Lower leg skin (tissue), 4 donors: ENCODE measurements around the gene ADAMTS10. TPM values are rescaled to one million over a fixed set of nuclear protein-coding genes. Genes with fewer than 3 reads are reported as not detected.
A peak's percentile ranks its signal among the peaks of the same experiment; 100 is the strongest.

ENCODE experiments used
- DNase-seq, 2 donors: peaks; one replicate each; pipeline ENCODE4 v3.0.0-alpha.2; 2019; ENCODE audit warnings: low spot score in 2 of 2
- H3K4me3 ChIP-seq: fragments of 200-600 bp; sonication (generic); 2 replicates; pipeline ENCODE4 v1.5.1; 2017; ENCODE audit warnings: mild to moderate bottlenecking, low read depth; ENCODE audit not compliant: poor library complexity, severe bottlenecking
- CTCF ChIP-seq, 3 donors: fragments of 450-650 bp; IDR thresholded peaks; one replicate each; pipeline ENCODE4 v1.5.1; 2016; ENCODE audit warnings: antibody characterized with exemption in 3 of 3, mild to moderate bottlenecking in 3 of 3, moderate library complexity in 2 of 3
- POLR2A ChIP-seq, 2 donors: fragments of 450-650 bp; IDR thresholded peaks; one replicate each; pipeline ENCODE4 v1.6.1; 2016 to 2017; ENCODE audit warnings: antibody characterized with exemption in 2 of 2, mild to moderate bottlenecking in 1 of 2, moderate library complexity in 1 of 2
- WGBS, 2 donors: methylation state at CpG; one replicate each; pipeline ENCODE4 v1.1.5; 2018; 5-methylcytosine and 5-hydroxymethylcytosine counted together
- intact Hi-C: fragments of 100-400 bp; cut with DNase I; formaldehyde crosslinking; loops from one replicate; pipeline ENCODE4 v1.15.0; 2023; ENCODE audit warnings: low total_unique reads
- total RNA-seq, 4 donors: library from RNA; depleted of rRNA; stranded (reverse); fragments of >200 nt; gene quantifications; one replicate each; pipeline ENCODE4 v1.1.0, GENCODE V29; 2016

Gene ADAMTS10
- total RNA-seq, 4 donors from 2014 or later: 6.1 to 21.3 (median 14.1) TPM

DNA sequence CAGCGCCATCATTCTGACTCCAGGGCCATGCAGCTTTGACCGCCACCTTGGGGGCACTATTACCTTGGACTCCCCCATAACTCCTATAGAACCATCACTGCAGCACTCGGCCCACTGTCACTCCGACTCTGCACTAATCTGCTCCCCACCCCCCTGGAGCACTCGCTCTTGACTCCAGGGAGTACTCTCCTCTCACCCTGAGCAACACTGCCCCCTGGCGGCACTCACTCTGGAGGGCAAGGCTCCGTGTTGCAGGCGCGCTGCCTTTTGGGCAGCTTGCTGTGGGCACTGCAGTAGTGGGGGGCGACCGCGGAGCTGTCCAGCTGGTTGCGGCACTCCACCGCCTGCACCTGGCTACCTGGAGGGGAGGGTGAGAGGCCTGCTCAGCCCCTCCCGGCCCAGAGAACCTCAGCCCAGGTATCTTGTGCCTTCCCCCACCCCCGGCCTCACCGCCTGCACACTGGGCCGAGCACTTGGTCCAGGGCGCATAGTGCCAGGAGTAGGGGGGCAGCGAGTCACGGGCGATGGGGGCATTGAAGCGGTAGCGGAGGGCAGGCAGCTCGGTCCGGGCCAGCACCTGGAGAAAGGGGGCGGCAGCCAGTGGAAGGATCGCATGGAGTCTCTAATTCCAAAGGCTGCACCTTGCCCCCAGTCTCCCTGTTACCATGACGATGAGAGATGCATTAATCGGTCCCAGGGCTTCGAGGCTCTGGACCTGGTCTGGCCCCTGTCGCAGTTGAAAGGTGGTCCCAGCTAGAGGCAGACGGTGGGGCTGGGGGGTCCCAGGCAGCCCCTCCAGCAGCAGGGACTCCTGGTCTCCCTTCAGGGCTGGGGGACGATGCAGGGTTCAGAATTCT lies 24.4 kb downstream of the ADAMTS10 start:
- intact Hi-C loops: no loop called here
- WGBS, 2 donors: 78 to 80% methylated on average over 26 to 29 of the region's 34 CpGs
- TF ChIP-seq CTCF (IDR thresholded peaks at IDR 0.05) (no peak), POLR2A (IDR thresholded peaks at IDR 0.05) (no peak)
- H3K4me3 ChIP-seq: no peak overlapping the region
- DNase-seq: no peak

DNA sequence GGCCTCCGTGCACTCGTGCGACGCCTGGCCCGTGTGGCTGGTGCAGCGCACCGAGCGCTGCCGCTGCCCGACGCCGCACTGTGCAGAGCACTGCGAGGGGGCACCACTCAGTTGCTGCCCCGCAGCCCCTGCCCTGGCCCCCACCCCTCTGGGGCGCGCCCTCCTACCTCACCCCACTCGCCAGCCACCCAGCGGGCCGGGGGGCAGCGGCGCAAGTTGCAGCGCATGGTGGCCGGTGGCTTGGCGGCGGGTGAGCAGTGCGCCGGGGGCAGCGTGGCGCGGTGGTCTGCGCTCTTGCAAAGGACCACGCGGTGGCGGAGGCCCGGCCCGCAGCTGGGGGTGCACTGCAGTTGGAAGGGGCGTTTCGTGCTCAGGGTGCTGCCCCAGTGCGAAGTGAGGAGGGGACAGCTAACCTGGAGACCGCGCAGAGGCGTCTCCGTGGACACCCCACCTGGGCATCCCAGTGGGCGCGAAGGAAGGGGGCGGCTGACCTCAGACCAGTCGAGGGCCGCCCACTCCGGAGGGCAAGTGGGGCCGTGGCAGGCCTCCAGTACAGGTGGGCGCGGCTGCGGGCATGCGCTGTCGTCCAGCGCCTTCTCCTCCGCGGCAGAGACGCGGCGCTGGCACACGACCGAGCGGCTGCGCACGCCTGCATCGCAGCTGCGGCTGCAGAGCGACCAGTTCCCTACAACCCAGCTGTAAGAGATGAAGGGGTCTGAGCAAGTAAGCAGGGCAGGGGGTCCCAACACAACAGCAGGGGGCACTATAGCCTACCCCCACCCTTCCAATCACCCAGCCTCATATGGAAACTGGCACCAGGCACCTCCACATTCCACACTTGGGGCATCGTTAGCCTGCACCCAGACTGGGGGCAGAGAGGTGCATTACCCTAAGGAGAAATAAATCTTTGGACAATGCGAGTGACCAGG lies 25.3 kb downstream of the ADAMTS10 start:
- intact Hi-C loops: no loop called here

DNA sequence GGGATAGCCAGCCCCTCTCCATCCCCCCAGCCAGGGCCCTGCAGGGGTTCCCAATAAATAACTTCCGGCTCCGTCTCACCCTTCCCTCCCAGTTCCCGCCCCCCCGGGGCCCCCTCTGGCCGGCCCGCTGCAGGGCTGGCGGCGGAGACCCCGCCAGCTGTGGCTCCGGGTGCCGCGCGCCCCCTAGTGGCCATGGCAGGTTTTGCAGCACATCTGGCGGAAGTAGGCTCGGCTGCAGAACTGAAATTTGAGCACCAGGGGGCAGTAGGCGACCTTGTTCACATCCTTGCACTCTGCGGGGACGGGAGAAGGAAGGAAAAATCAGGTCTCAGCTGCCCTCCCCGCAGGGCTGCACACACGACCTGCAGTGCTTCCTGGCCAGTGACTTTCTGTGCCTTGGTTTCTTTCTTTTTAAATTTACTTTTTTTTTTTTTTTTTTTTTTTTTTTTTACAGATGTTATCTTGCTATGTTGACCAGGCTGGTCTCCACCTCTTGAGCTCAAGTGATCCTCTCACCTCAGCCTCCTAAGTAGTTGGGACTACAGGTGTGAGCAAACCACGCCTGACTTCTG lies 29.7 kb downstream of the ADAMTS10 start:
- no peak overlapping the region for H3K4me3 ChIP-seq
- intact Hi-C loops: no loop called here

More for the DNA sequence above, 25.3 kb downstream of the ADAMTS10 start:
- TF ChIP-seq POLR2A (IDR thresholded peaks at IDR 0.05): no peak
- TF ChIP-seq CTCF (IDR thresholded peaks at IDR 0.05): no peak
- no peak for DNase-seq
- 77 to 85% methylated on average over 70 to 71 of the region's 71 CpGs for WGBS, 2 donors
- H3K4me3 ChIP-seq: no peak overlapping the region

DNA sequence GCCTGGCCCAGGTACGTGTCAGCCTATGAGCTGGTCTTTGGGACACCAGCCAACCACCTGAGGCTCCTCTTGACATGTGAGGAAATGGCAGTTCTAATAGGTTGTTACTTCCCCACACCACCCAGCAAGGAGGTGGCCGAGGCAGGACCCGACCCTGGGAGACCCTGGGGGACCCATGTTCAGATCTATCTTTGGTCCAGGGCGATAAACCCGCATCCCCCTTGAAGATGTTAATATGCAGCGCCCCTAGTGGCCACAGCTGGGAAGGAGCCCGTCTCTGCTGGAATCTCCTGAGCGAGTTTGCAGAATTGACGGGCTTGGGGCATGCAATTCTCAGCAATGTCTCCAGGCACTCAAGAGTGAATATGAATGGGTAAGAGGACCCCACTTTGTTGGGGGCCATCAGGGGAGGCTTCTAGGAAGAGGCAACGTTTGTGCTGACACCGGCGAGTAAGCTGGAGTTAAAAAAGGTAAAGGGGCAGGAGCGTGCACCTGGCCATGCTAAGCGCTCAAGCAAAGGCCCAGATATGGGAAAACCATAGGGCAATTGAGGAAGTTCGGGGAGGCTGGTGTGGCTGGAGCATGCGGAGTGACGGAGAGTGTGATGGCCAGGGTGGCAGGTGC lies 31.8 kb downstream of the ADAMTS10 start:
- DNase-seq: peak; percentile 77 to 97
- intact Hi-C loops: no loop called here
- WGBS, 2 donors: 15 to 19% methylated on average over 15 to 17 of the region's 17 CpGs
- no peak overlapping the region for H3K4me3 ChIP-seq
- TF ChIP-seq POLR2A (IDR thresholded peaks at IDR 0.05) (no peak), CTCF (IDR thresholded peaks at IDR 0.05) (peak in 1 of 3 donors; percentile 23)

More for the DNA sequence above, 29.7 kb downstream of the ADAMTS10 start:
- TF ChIP-seq CTCF (IDR thresholded peaks at IDR 0.05) (peak in 1 of 3 donors; percentile 92), POLR2A (IDR thresholded peaks at IDR 0.05) (no peak)
- 3 to 6% methylated on average over 19 to 21 of the region's 21 CpGs for WGBS, 2 donors
- peak; percentile 78 to 96 for DNase-seq

DNA sequence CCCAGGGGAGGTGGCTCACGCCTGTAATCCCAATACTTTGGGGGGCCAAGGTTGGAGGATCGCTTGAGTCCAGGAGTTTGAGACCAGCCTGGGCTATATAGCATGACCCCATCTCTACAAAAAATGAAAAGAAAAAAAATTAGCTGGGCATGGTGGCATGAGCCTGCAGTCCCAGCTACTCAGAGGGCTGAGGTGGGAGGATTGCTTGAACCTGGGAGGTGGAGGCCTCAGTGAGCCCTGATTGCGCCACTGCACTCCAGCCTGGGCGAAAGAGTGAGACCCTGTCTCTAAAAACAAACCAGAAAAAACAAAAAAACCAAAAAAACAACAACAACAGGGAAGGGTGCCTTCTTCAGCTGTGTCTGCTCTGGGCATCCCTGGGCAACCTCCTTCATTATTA lies 32.8 kb downstream of the ADAMTS10 start:
- 73 to 78% methylated on average over 4 of the region's 4 CpGs for WGBS, 2 donors
- DNase-seq: no peak
- H3K4me3 ChIP-seq: no peak overlapping the region
- TF ChIP-seq CTCF (IDR thresholded peaks at IDR 0.05): no peak
- no peak for TF ChIP-seq POLR2A (IDR thresholded peaks at IDR 0.05)
- intact Hi-C loops: no loop called here
